Thoracic aorta (tissue), 2 donors: ENCODE measurements around the gene ZNF280D. TPM values are rescaled to one million over a fixed set of nuclear protein-coding genes. Genes with fewer than 3 reads are reported as not detected.

Experiments used
- ATAC-seq: fragments of 150-250 bp; one replicate; pipeline ENCODE4 v1.8.0; 2017; ENCODE audit warnings: low read depth; ENCODE audit not compliant: insufficient number of reproducible peaks, low FRiP score
- DNase-seq: peaks from one replicate; pipeline ENCODE4 v3.0.0-alpha.2; 2020; ENCODE audit warnings: low spot score
- H3K27ac ChIP-seq, 2 donors: fragments of 200-600 bp; sonication (generic); 1 replicate in 1 of 2; 2 replicates in 1 of 2; pipeline ENCODE4 v1.5.1; 2016; ENCODE audit warnings: mild to moderate bottlenecking in 2 of 2, moderate library complexity in 2 of 2
- H3K27me3 ChIP-seq: fragments of 200-600 bp; sonication (generic); replicated peaks from 2 replicates; pipeline ENCODE4 v1.6.0; 2016; ENCODE audit warnings: mild to moderate bottlenecking; ENCODE audit not compliant: insufficient read depth
- H3K36me3 ChIP-seq: fragments of 200-600 bp; sonication (generic); one replicate; pipeline ENCODE4 v1.5.1; 2016
- H3K4me1 ChIP-seq, 2 donors: fragments of 200-600 bp; sonication (generic); 1 replicate in 1 of 2; 2 replicates in 1 of 2; pipeline versions ENCODE4 v1.5.1 to v1.6.0; 2016; ENCODE audit warnings: low read depth in 2 of 2, mild to moderate bottlenecking in 1 of 2; ENCODE audit not compliant: control insufficient read depth in 1 of 2
- H3K4me3 ChIP-seq: fragments of 200-600 bp; sonication (generic); 2 replicates; pipeline ENCODE4 v1.5.1; 2016; ENCODE audit warnings: mild to moderate bottlenecking
- H3K9me3 ChIP-seq: fragments of 200-600 bp; sonication (generic); 2 replicates; pipeline ENCODE4 v1.5.1; 2016
- CTCF ChIP-seq: fragments of 200-600 bp; sonication (generic); IDR thresholded peaks from one replicate; pipeline ENCODE4 v1.5.1; 2019; ENCODE audit warnings: antibody characterized with exemption
- total RNA-seq, 2 donors: library from RNA; depleted of rRNA; stranded (reverse); fragments of >200 nt; gene quantifications; one replicate each; pipeline versions ENCODE4 v1.1.0 to v1.2.3, GENCODE V29; 2016

The ZNF280D gene
- total RNA-seq, 2 donors from 2014 or later, result 50.0 to 55.1 TPM

GRCh38 chr15:56675930-56676329 is 57.4 kb downstream of the ZNF280D start:
- Histone ChIP-seq H3K27ac (no peak overlapping the region), H3K4me3 (no peak overlapping the region), H3K9me3 (no peaks in the 10 kb centered on the region), H3K4me1 (no peaks in the 10 kb centered on the region), H3K27me3 (no peaks in the 10 kb centered on the region), H3K36me3 (peaks cover 15% of the 10 kb centered on the region)
- ATAC-seq (no peak), DNase-seq (no peak)
- TF ChIP-seq CTCF, result no peak

GRCh38 chr15:56674857-56675256 is 58.5 kb downstream of the ZNF280D start:
- DNase-seq, result no peak
- no peaks in the 10 kb centered on the region for H3K9me3 ChIP-seq
- no peak overlapping the region for H3K27ac ChIP-seq
- TF ChIP-seq CTCF, result no peak
- H3K4me1 ChIP-seq, result no peaks in the 10 kb centered on the region
- H3K27me3 ChIP-seq, result no peaks in the 10 kb centered on the region
- peaks cover 15% of the 10 kb centered on the region for H3K36me3 ChIP-seq
- H3K4me3 ChIP-seq, result no peak overlapping the region
- no peak for ATAC-seq

- no peak for TF ChIP-seq CTCF
- Histone ChIP-seq H3K27ac (no peak overlapping the region), H3K4me1 (no peaks in the 10 kb centered on the region), H3K9me3 (no peaks in the 10 kb centered on the region), H3K4me3 (no peak overlapping the region), H3K36me3 (peaks cover 21% of the 10 kb centered on the region), H3K27me3 (no peaks in the 10 kb centered on the region)
- no peak for DNase-seq
- ATAC-seq, result no peak
Measured at GRCh38 chr15:56672721-56673120, 60.6 kb downstream of the ZNF280D start.

GRCh38 chr15:56667517-56667916 is 65.8 kb downstream of the ZNF280D start:
- DNase-seq, result no peak
- H3K9me3 ChIP-seq, result no peaks in the 10 kb centered on the region
- no peaks in the 10 kb centered on the region for H3K4me1 ChIP-seq
- no peak for ATAC-seq
- no peaks in the 10 kb centered on the region for H3K27me3 ChIP-seq
- H3K4me3 ChIP-seq, result no peak overlapping the region
- no peak for TF ChIP-seq CTCF
- H3K36me3 ChIP-seq, result peaks cover 17% of the 10 kb centered on the region
- H3K27ac ChIP-seq, result no peak overlapping the region

GRCh38 chr15:56660943-56661342 is 72.4 kb downstream of the ZNF280D start:
- DNase-seq (no peak), ATAC-seq (no peak)
- no peaks in the 10 kb centered on the region for H3K4me1 ChIP-seq
- no peak overlapping the region for H3K4me3 ChIP-seq
- H3K27me3 ChIP-seq, result no peaks in the 10 kb centered on the region
- TF ChIP-seq CTCF, result no peak
- peaks cover 8% of the 10 kb centered on the region for H3K36me3 ChIP-seq
- H3K9me3 ChIP-seq, result no peaks in the 10 kb centered on the region
- no peak overlapping the region for H3K27ac ChIP-seq
